Psoas muscle (tissue), 8 donors: Measurements from ENCODE around the gene FNTB. TPM values are rescaled to one million over a fixed set of nuclear protein-coding genes. Genes with fewer than 3 reads are reported as not detected.
A peak's percentile ranks its signal among the peaks of the same experiment; 100 is the strongest.

Source experiments
- ATAC-seq, 4 donors: fragments of 200-7000 bp; cut with Tn5 transposase; one replicate each; pipeline ENCODE4 v1.9.1; 2020; ENCODE audit warnings: moderate library complexity in 3 of 4, mild to moderate bottlenecking in 2 of 4
- DNase-seq, 2 donors: peaks; one replicate each; pipeline ENCODE4 v3.0.0-alpha.2; 2020
- H3K27ac ChIP-seq: fragments of 200-600 bp; one replicate; pipeline ENCODE4 v1.8.0; 2022
- H3K27me3 ChIP-seq, 3 donors: fragments of 200-600 bp in 1 of 3; one replicate each; pipeline versions ENCODE4 v1.6.1 to v1.8.0; 2013 to 2022; ENCODE audit warnings: low read length in 2 of 3, mild to moderate bottlenecking in 2 of 3, moderate library complexity in 1 of 3; ENCODE audit not compliant: insufficient read depth in 3 of 3
- H3K36me3 ChIP-seq, 2 donors: fragments of 200-600 bp in 1 of 2; one replicate each; pipeline versions ENCODE4 v1.6.1 to v1.8.0; 2013 to 2022; ENCODE audit warnings: low read depth in 1 of 2, mild to moderate bottlenecking in 1 of 2, moderate library complexity in 1 of 2; ENCODE audit not compliant: insufficient read depth in 1 of 2
- H3K4me1 ChIP-seq: fragments of 200-600 bp; one replicate; pipeline ENCODE4 v1.8.0; 2022
- H3K4me3 ChIP-seq: fragments of 200-600 bp; one replicate; pipeline ENCODE4 v1.8.0; 2022; ENCODE audit warnings: mild to moderate bottlenecking
- H3K9me3 ChIP-seq: fragments of 200-600 bp; one replicate; pipeline ENCODE4 v1.8.0; 2022
- WGBS, 3 donors: extraction: QIAGEN DNeasy Blood & Tissue Kit; methylation state at CpG; one replicate each; pipeline versions ENCODE4 v1.1.6 to v1.1.7; 2013; 5-methylcytosine and 5-hydroxymethylcytosine counted together
- intact Hi-C, 2 donors: fragments of 100-400 bp; cut with DNase I; formaldehyde crosslinking; loops; one replicate each; pipeline versions ENCODE4 v1.11.0 to v1.14.2; 2022
- polyA plus RNA-seq, 3 donors: library from polyadenylated mRNA; stranded (reverse); fragments of 200-250 nt; gene quantifications; one replicate each; pipeline ENCODE4 v1.2.3, GENCODE V29; 2013
- total RNA-seq, 4 donors: library from RNA; stranded (reverse); fragmentation: NEBNext Ultra II Directional in 2 of 4; extraction: Animal tissue kit (Norgen Biotek cat#: 25700) in 2 of 4; gene quantifications; one replicate each; pipeline versions ENCODE4 v1.2.1 to v1.2.4, GENCODE V29; 2021 to 2023
- TF ChIP-seq, protein P1 (sequence below): fragments of 200-600 bp; IDR thresholded peaks from one replicate; pipeline ENCODE4 v1.8.0; 2022; ENCODE audit warnings: antibody characterized with exemption
- donor health status: healthy with polysubstance abuse.
- donor health status: DM: no; HTN: no; CAD: no; lungs with moderate emphysema.
- donor health status: Bipolar disorder and iron deficiency.
- donor health status: healthy.
- donor health status: DM: yes; HTN: yes; CAD: no.
- donor health status: DM: no; HTN: no; CAD: no.
- donor health status: DM: no; HTN: no; CAD: no.
- donor health status: DM: yes; HTN: yes; CAD: no.

Gene FNTB
- total and polyA plus RNA-seq, 7 donors, result 10.2 to 28.8 (median 19.4) TPM

DNA sequence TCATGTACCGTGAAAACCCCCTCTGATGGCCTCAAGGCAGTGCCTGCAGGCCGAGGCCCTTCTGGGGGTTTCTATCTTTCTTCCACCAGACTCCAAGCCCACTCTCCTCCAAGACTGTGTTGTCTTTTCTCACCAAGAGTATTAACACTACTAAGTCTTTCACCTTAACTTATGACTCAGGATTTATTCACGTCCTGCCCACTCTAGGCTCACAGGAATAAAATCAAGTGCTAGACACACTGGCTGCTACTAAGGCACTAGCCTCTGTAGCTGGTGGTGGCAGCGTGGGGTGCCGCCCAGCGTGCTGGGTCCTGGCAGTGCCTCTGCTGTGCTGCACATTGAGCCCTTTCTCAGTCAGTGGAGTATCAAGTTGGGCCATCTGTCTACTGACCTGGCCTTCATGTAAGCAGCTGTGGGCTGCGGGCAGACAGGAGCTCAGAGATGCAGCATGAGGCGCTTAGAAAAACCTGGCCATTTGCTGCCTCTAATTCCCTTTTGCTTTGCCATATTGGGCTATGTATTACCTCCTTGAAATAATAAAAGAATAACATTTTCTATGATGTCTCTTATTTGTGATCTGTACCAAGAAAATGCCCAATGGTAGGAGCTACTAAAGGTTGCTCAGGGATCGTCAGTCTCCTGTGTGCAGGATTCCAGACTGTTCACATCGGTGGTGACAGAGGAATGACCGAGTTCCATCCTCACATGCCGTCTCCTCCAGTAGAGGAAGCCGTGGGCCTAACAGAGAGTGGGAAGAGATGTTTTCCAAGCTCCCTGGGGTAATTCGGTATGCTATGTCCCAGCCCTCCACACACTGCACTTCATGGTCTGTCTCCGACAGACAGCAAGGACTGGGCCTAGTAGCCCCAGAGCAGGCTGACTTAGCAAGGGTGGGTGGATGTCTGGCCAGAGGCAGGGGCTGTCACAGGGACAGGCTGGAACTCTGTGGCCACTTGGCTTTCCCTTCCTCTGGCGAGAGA is 75.7 kb downstream of the FNTB start:
- intact Hi-C loops, result loop anchor here in 1 of 2 donors (5.0 kb wide), 1 partner anchor 1280 kb away; no protein-coding TSS in a partner anchor
- Histone ChIP-seq H3K27ac (no peak overlapping the region), H3K9me3 (no peaks in the 10 kb centered on the region), H3K27me3 (no peaks in the 10 kb centered on the region), H3K4me1 (no peaks in the 10 kb centered on the region), H3K36me3 (peaks cover 8 to 67% of the 10 kb centered on the region in 2 donors), H3K4me3 (no peak overlapping the region)
- no peak for DNase-seq
- 88% methylated on average over 16 of the region's 16 CpGs for WGBS, 3 donors
- TF ChIP-seq, protein P1, sequence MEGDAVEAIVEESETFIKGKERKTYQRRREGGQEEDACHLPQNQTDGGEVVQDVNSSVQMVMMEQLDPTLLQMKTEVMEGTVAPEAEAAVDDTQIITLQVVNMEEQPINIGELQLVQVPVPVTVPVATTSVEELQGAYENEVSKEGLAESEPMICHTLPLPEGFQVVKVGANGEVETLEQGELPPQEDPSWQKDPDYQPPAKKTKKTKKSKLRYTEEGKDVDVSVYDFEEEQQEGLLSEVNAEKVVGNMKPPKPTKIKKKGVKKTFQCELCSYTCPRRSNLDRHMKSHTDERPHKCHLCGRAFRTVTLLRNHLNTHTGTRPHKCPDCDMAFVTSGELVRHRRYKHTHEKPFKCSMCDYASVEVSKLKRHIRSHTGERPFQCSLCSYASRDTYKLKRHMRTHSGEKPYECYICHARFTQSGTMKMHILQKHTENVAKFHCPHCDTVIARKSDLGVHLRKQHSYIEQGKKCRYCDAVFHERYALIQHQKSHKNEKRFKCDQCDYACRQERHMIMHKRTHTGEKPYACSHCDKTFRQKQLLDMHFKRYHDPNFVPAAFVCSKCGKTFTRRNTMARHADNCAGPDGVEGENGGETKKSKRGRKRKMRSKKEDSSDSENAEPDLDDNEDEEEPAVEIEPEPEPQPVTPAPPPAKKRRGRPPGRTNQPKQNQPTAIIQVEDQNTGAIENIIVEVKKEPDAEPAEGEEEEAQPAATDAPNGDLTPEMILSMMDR, result no peak
- peak in 2 of 4 donors; percentile 16 to 22 for ATAC-seq

DNA sequence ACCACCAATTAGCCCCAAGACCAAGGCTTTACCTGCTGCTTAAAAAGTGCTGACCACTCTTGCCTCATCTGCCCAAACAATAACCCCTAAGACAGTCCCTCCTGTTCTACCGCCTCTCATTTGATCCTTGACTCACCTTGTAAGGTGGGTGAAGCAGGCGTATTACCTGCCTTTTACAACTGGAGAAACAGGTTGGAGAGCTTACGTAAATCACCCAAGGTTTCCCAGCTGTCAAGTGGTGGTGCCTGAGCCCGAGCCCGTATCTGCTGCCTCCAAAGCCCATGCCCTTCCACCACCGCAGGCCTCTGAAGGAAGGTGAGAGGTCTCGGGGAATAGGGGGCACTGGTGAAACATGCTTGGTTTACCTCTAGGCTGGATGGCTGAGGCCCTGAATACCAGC is 79.0 kb downstream of the FNTB start:
- peaks cover 11% of the 10 kb centered on the region for H3K4me1 ChIP-seq
- 93 to 96% (median 94%) methylated on average over 7 of the region's 7 CpGs for WGBS, 3 donors

DNA sequence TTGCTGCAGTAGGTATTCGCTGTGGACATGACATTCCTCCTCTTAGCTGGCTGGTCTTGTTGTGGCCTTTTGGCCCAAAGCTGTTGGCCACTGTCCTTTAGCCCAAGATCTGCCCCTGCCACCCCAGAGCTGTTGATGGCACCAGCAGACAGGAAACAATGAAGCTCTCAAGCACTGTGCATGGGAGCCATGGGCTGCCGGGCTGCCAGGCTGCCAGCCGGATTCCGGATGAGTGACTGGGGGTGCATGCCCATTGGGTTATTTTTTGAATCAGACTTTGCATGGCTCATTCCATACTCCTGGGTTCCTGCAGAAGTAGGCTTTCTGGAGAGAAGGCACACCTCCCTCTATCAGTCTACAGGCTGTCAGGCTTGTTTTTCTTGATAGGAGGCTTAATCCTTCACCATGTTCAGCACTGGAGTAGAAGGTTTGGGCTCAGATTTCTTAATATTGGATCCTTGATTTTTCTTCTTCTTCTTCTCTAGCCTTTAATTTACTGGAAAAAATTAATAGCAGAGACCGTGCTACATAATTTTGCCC is 83.2 kb downstream of the FNTB start:
- no peak for DNase-seq
- TF ChIP-seq, protein P1, result no peak
- intact Hi-C loops, result no loop called here
- H3K9me3 ChIP-seq, result no peaks in the 10 kb centered on the region
- peak overlapping the region; percentile 31 for H3K4me3 ChIP-seq
- no peaks in the 10 kb centered on the region for H3K27me3 ChIP-seq
- H3K27ac ChIP-seq, result peak overlapping the region; percentile 31
- no peak for ATAC-seq
- peaks cover 0 to 19% of the 10 kb centered on the region in 2 donors for H3K36me3 ChIP-seq
- peaks cover 52% of the 10 kb centered on the region for H3K4me1 ChIP-seq
- WGBS, 3 donors, result 42 to 79% (median 50%) methylated on average over 5 of the region's 5 CpGs

More for the DNA sequence above, 79.0 kb downstream of the FNTB start:
- Histone ChIP-seq H3K27me3 (no peaks in the 10 kb centered on the region), H3K27ac (no peak overlapping the region), H3K9me3 (no peaks in the 10 kb centered on the region), H3K4me3 (no peak overlapping the region), H3K36me3 (peaks cover 6 to 61% of the 10 kb centered on the region in 2 donors)
- DNase-seq (no peak), ATAC-seq (no peak)
- intact Hi-C loops, result no loop called here
- TF ChIP-seq, protein P1, result no peak

DNA sequence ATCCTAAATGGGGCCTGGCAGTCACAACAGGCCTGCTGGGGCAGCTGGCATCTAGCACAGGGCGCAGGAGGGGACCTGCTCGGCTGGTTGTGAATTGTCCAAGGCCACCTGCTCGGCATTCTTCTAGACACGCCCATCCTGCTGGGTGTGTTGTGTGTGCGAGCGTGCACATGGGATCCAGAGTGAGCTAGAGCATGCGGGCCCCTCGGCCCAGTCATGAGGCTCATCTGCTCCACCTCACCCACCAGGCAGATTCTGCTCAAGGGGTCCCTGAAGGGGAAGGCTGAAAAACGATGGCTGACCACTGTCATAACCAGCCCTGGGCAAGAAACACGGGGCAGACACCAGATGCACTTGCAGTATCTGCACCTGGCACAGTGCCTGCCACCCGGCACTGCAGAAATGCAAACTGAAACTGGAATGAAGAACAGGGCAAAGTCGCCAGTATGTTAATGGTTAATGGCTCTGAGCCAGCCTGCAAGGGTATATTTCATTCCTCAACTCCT is 83.8 kb downstream of the FNTB start:
- peak overlapping the region; percentile 31 for H3K27ac ChIP-seq
- intact Hi-C loops, result no loop called here
- TF ChIP-seq, protein P1, result no peak
- H3K4me1 ChIP-seq, result peaks cover 58% of the 10 kb centered on the region
- ATAC-seq (peak; percentile 38 to 57 (median 55)), DNase-seq (no peak)
- H3K4me3 ChIP-seq, result peak overlapping the region; percentile 31
- WGBS, 3 donors, result 21 to 32% (median 27%) methylated on average over 12 of the region's 12 CpGs
- peaks cover 0 to 17% of the 10 kb centered on the region in 2 donors for H3K36me3 ChIP-seq
- no peaks in the 10 kb centered on the region for H3K9me3 ChIP-seq
- no peaks in the 10 kb centered on the region for H3K27me3 ChIP-seq
